Prostate gland (tissue), 2 donors: ENCODE measurements around the gene RSRC2. TPM values are rescaled to one million over a fixed set of nuclear protein-coding genes. Genes with fewer than 3 reads are reported as not detected.

Experiments
- DNase-seq: peaks from one replicate; pipeline ENCODE4 v3.0.0-alpha.2; 2019; ENCODE audit warnings: low spot score
- H3K27ac ChIP-seq, 2 donors: fragments of 200-600 bp; sonication (generic); 2 replicates each; pipeline ENCODE4 v1.5.1; 2017 to 2019
- H3K27me3 ChIP-seq: fragments of 200-600 bp; sonication (generic); replicated peaks from 2 replicates; pipeline ENCODE4 v1.5.1; 2019; ENCODE audit not compliant: insufficient read depth
- H3K36me3 ChIP-seq, 2 donors: fragments of 200-600 bp; sonication (generic); 1 replicate in 1 of 2; 2 replicates in 1 of 2; pipeline versions ENCODE4 v1.5.1 to v1.8.1; 2017 to 2019
- H3K4me1 ChIP-seq: fragments of 200-600 bp; sonication (generic); replicated peaks from 2 replicates; pipeline ENCODE4 v1.5.1; 2019
- H3K4me3 ChIP-seq, 2 donors: fragments of 200-600 bp; sonication (generic); 2 replicates each; pipeline ENCODE4 v1.5.1; 2017 to 2019
- H3K9me3 ChIP-seq: fragments of 200-600 bp; sonication (generic); 2 replicates; pipeline ENCODE4 v1.5.1; 2017
- POLR2A ChIP-seq: fragments of 450-650 bp; IDR thresholded peaks from one replicate; pipeline ENCODE4 v1.6.1; 2016; ENCODE audit warnings: antibody characterized with exemption, mild to moderate bottlenecking
- POLR2AphosphoS5 ChIP-seq: sonication (generic); formaldehyde crosslinking; IDR thresholded peaks from one replicate; pipeline ENCODE4 v1.6.1; 2017; ENCODE audit warnings: antibody characterized with exemption
- WGBS: methylation state at CpG from one replicate; pipeline ENCODE4 v1.1.5; 2018; 5-methylcytosine and 5-hydroxymethylcytosine counted together
- intact Hi-C: fragments of 100-400 bp; cut with DNase I; formaldehyde crosslinking; loops from one replicate; pipeline ENCODE4 v1.14.2; 2022
- total RNA-seq, 2 donors: library from RNA; depleted of rRNA; stranded (reverse); fragments of >200 nt; gene quantifications; one replicate each; pipeline ENCODE4 v1.1.0, GENCODE V29; 2016
- TF ChIP-seq, protein P1 (sequence below), 4 experiments: fragments of 200-600 bp in 2 of 4; fragments of 450-650 bp in 2 of 4; sonication (generic) in 2 of 4; IDR thresholded peaks; 1 replicate in 3 of 4; 2 replicates in 1 of 4; pipeline ENCODE4 v1.5.1; 2016 to 2019; ENCODE audit warnings: antibody characterized with exemption in 4 of 4, mild to moderate bottlenecking in 2 of 4, moderate library complexity in 2 of 4

Gene RSRC2
- total RNA-seq, 2 donors from 2014 or later, result 53.0 to 61.9 TPM

DNA sequence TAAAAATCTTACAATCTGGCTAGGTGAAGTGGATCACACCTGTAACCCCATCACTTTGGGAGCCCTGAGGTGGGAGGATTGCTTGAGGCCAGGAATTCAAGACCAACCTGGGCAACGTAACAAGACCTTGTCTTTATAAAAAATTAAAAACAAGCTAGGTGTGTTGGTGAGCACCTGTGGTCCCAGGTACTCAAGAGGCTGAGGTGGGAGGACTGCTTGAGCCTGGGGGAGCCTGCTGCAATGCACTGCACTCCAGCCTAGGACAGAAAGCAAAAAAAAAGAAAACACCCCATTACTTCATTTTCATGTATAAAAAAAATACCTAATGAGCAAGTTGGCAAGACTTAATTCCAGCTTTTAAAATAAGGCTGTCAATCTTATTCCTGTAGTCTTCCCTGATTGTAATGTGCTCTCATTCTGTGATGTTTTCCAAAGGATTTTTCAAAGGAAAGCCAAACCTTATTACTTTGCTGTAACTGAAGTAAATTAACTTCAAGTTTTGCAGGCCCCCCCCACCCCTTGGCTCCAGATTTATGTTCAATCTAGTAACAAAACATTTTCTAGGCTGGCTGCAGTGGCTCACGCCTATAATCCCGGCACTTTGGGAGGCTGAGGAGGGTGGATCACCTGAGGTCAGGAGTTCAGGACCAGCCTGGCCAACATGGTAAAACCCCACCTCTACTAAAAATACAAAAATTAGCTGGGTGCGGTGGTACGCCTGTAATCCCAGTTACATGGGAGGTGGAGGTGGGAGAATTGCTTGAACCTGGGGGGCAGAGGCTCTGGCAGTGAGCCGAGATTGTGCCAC, 22.7 kb downstream of the RSRC2 start:
- 65% methylated on average over 6 of the region's 6 CpGs for WGBS
- intact Hi-C loops, result no loop called here
- H3K4me1 ChIP-seq, result no peaks in the 10 kb centered on the region
- no peak for TF ChIP-seq POLR2AphosphoS5
- H3K27ac ChIP-seq, result no peak overlapping the region
- no peak for DNase-seq
- H3K27me3 ChIP-seq, result no peaks in the 10 kb centered on the region
- H3K36me3 ChIP-seq, result peaks cover 11 to 21% of the 10 kb centered on the region in 2 donors
- H3K9me3 ChIP-seq, result no peaks in the 10 kb centered on the region
- H3K4me3 ChIP-seq, result no peak overlapping the region

DNA sequence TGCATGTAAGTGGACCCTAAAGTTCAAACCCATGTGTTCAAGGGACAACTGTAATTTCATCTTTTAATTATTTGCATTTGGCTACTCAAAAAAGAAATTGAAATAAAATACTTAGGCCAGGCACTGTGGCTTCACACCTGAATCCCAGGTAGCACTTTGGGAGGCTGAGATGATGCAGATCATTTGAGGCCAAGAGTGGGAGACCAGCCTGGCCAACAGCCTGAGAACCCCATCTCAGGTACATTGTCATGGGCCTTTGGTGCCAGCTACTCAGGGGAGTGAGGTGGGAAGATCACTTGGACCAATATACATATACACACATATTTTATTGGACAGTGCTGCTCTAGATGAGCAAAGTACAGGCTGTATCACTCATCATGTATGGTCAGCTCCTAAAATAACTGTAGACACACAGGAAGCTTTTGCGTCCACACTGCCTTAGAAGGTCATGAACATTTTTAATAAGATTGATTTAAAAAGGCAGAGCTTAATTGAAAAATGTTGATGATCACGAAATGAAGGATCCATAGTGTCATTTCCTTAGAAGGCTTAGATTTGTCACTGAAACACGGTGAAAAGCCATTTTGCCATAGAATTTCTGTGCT, 23.5 kb downstream of the RSRC2 start:
- H3K4me1 ChIP-seq, result no peaks in the 10 kb centered on the region
- no peak overlapping the region for H3K4me3 ChIP-seq
- H3K27me3 ChIP-seq, result no peaks in the 10 kb centered on the region
- TF ChIP-seq, protein P1, sequence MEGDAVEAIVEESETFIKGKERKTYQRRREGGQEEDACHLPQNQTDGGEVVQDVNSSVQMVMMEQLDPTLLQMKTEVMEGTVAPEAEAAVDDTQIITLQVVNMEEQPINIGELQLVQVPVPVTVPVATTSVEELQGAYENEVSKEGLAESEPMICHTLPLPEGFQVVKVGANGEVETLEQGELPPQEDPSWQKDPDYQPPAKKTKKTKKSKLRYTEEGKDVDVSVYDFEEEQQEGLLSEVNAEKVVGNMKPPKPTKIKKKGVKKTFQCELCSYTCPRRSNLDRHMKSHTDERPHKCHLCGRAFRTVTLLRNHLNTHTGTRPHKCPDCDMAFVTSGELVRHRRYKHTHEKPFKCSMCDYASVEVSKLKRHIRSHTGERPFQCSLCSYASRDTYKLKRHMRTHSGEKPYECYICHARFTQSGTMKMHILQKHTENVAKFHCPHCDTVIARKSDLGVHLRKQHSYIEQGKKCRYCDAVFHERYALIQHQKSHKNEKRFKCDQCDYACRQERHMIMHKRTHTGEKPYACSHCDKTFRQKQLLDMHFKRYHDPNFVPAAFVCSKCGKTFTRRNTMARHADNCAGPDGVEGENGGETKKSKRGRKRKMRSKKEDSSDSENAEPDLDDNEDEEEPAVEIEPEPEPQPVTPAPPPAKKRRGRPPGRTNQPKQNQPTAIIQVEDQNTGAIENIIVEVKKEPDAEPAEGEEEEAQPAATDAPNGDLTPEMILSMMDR (IDR thresholded peaks at IDR 0.05), result no peak
- TF ChIP-seq POLR2AphosphoS5, result no peak
- TF ChIP-seq POLR2A, result no peak
- intact Hi-C loops, result no loop called here
- H3K27ac ChIP-seq, result no peak overlapping the region
- DNase-seq, result no peak
- WGBS, result 75% methylated on average over 3 of the region's 3 CpGs
- peaks cover 9 to 18% of the 10 kb centered on the region in 2 donors for H3K36me3 ChIP-seq
- H3K9me3 ChIP-seq, result no peaks in the 10 kb centered on the region

GRCh38 chr12:122501489-122501989, 25.2 kb downstream of the RSRC2 start:
- Histone ChIP-seq H3K4me3 (peak overlapping the region in 1 of 2 donors; percentile 79), H3K27ac (peak overlapping the region; percentile 98 to 99), H3K27me3 (no peaks in the 10 kb centered on the region), H3K9me3 (no peaks in the 10 kb centered on the region), H3K4me1 (no peaks in the 10 kb centered on the region), H3K36me3 (peaks cover 0 to 10% of the 10 kb centered on the region in 2 donors)
- DNase-seq, result no peak
- intact Hi-C loops, result loop anchor here (2.0 kb wide), 1 partner anchor 25 kb away; the partner anchor contains the start of genes KNTC1 and RSRC2
- 88% methylated on average over 9 of the region's 9 CpGs for WGBS
- TF ChIP-seq, protein P1 (IDR thresholded peaks at IDR 0.05), result no peak
- TF ChIP-seq POLR2A, result no peak
- no peak for TF ChIP-seq POLR2AphosphoS5

DNA sequence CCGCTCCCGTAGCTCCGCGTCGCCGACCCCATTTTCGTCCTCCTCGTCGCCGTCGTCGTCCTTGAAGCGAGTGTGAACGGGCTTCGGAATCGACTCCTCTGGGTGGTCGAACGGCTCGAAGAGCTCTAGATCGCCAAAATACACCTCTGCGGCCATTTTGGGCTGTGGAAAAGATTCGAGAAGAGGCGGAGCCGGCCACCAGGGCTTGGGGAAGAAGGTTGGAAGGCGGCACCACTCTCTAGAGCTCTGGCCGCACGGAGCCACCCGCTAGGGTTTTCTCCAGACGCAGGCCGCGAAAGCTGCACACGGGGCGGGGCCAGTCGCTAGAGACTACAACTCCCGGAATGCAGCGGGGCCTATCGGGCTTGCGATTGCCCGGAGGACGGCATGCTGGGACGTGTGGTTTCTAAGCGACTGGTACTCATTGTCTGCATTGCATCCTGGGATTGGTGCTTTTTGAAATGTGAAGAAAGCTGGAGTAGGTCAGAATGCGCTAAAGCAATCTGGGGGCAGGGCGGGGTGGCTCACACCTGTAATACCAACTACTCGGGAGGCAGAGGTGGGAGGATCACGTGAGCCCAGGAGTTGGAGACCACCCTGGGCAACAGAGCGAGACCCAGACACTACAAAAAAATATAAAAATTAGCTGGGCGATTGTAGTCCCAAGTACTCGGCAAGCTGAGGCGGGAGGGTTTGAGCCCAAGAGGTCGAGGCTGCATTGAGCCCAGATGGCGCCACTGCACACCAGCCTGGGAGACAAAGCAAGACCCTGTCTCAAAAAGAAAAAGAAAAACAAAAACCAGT, 25.8 kb downstream of the RSRC2 start, which contains the start of gene ZCCHC8:
ZCCHC8 (minus strand) TSS at position 248 of the 804 bp plus-strand sequence; CDS start at position 156, 92 bp downstream.
- peak within 1 kb of the TSS; percentile 98 to 99 for H3K27ac ChIP-seq
- TF ChIP-seq POLR2AphosphoS5, result peak; percentile 99
- TF ChIP-seq POLR2A, result peak; percentile 99
- TF ChIP-seq, protein P1 (IDR thresholded peaks at IDR 0.05), result peak in 2 of 4 experiments; percentile 58 to 79
- no peaks in the 10 kb centered on the region for H3K9me3 ChIP-seq
- no peaks in the 10 kb centered on the region for H3K27me3 ChIP-seq
- peak within 1 kb of the TSS; percentile 79 to 80 for H3K4me3 ChIP-seq
- peaks cover 0 to 6% of the 10 kb centered on the region in 2 donors for H3K36me3 ChIP-seq
- DNase-seq, result peak; percentile 98
- 4% methylated on average over 52 of the region's 52 CpGs for WGBS
- no peaks in the 10 kb centered on the region for H3K4me1 ChIP-seq
- intact Hi-C loops, result loop anchor here (2.0 kb wide), 1 partner anchor 26 kb away; the partner anchor contains the start of genes KNTC1 and RSRC2
